ENCODE results near the gene RTKN. TPM values are rescaled to one million over a fixed set of nuclear protein-coding genes. Genes with fewer than 3 reads are reported as not detected.

The RTKN gene
- total and polyA plus RNA-seq, 9 of the 15 experiments (the other 6 are each of a cell fraction or from before 2014, with no cell fraction given): 0.14 to 6.9 (median 3.6) TPM

DNA sequence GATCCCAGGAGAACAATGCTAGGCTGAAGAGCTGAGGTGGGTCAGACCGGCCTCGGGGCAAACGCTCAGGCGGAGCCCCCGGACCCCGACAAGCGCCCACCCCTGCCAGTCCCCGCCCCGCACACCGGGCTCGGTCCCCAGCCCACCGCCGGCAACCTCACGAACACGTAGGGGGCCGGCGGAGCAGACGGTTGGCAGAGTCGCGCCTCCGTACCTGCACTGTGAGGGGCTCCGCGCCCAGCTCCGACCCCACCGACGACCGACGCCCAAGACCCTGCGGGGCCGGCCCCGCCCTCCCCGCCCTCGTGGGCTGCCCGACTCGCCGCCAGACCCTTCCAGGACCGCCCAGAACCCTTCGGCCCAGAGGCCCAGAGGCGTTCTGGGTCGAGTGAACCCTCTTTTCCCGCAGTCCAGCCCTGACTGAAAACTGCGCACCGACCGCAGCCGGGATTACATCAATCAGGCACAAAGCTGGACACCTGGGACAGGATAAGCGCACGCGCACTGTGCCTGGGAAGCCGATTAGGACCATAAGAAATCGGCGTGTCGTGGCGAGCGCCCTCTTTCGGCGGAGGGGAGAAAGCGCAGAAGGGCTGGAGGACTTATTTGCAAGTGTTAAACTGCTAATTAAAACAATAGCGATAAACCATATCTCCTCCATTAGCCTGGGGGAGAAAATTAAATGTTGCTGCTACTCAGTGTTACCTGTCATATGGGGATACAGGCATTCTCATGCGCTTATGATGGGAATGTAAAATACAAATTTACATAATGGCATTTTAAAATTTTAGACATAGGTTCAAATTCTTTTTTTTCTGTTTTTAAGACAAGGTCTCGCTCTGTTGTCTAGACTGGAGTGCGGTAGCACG is 49.9 kb downstream of the RTKN start (continued):
- TF ChIP-seq ZBTB43 (CRISPR knock-in tag; IDR thresholded peaks at IDR 0.05) (no peak), RCOR1 (IDR thresholded peaks at IDR 0.05; ENCODE audit: borderline replicate concordance in 1 of 2, low read depth in 2 of 2, low read length in 2 of 2) (peak in 1 of 2 experiments; percentile 57; a peak in 2 of 4 replicates), E2F3 (CRISPR knock-in tag; IDR thresholded peaks at IDR 0.05) (no peak), THAP12 (CRISPR knock-in tag; IDR thresholded peaks at IDR 0.05) (peak; percentile 14; the same call in 1 of the 2 replicates), CREB1 (IDR thresholded peaks at IDR 0.05) (peak; percentile 45), CREB1 (CRISPR knock-in tag; IDR thresholded peaks at IDR 0.05) (no peak), TCF7 (IDR thresholded peaks at IDR 0.05; ENCODE audit: borderline replicate concordance) (no peak), NCOA1 (IDR thresholded peaks at IDR 0.05; ENCODE audit: low read depth) (no peak)
- TF ChIP-seq, protein P1, sequence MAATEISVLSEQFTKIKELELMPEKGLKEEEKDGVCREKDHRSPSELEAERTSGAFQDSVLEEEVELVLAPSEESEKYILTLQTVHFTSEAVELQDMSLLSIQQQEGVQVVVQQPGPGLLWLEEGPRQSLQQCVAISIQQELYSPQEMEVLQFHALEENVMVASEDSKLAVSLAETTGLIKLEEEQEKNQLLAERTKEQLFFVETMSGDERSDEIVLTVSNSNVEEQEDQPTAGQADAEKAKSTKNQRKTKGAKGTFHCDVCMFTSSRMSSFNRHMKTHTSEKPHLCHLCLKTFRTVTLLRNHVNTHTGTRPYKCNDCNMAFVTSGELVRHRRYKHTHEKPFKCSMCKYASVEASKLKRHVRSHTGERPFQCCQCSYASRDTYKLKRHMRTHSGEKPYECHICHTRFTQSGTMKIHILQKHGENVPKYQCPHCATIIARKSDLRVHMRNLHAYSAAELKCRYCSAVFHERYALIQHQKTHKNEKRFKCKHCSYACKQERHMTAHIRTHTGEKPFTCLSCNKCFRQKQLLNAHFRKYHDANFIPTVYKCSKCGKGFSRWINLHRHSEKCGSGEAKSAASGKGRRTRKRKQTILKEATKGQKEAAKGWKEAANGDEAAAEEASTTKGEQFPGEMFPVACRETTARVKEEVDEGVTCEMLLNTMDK (IDR thresholded peaks at IDR 0.05; ENCODE audit: borderline replicate concordance, insufficient read depth, low read depth, low read length, poor library complexity, severe bottlenecking): peak; percentile 38

Measured in K562 (cell line).